ENCODE results near the gene PEMT.

PEMT gene

GRCh38 chr17:17538417-17539391 lies 52.8 kb downstream of the PEMT start:
- H3K27ac ChIP-seq (ENCODE audit: poor library complexity, severe bottlenecking): no peak overlapping the region
- no peaks in the 10 kb centered on the region for H3K9me3 ChIP-seq (ENCODE audit: severe bottlenecking)
- ATAC-seq (ENCODE audit: low read depth) (peak; percentile 51; the same call in 2 of the 3 replicates), DNase-seq (ENCODE audit: low spot score) (no peak)
- no peak overlapping the region for H3K4me3 ChIP-seq (ENCODE audit: severe bottlenecking)
- H3K36me3 ChIP-seq (ENCODE audit: low read depth): no peaks in the 10 kb centered on the region
- TF ChIP-seq CTCF (IDR thresholded peaks at IDR 0.05; ENCODE audit: poor library complexity, severe bottlenecking): no peak
- no peaks in the 10 kb centered on the region for H3K27me3 ChIP-seq (ENCODE audit: insufficient read depth, poor library complexity, severe bottlenecking)
- no peaks in the 10 kb centered on the region for H3K4me1 ChIP-seq (ENCODE audit: insufficient read depth, poor library complexity, severe bottlenecking)

- H3K4me1 ChIP-seq (ENCODE audit: insufficient read depth, poor library complexity, severe bottlenecking): no peaks in the 10 kb centered on the region
- TF ChIP-seq CTCF (IDR thresholded peaks at IDR 0.05; ENCODE audit: poor library complexity, severe bottlenecking): no peak
- H3K27ac ChIP-seq (ENCODE audit: poor library complexity, severe bottlenecking): no peak overlapping the region
- DNase-seq (ENCODE audit: low spot score): no peak
- H3K9me3 ChIP-seq (ENCODE audit: severe bottlenecking): no peaks in the 10 kb centered on the region
- ATAC-seq (ENCODE audit: low read depth): no peak
- H3K27me3 ChIP-seq (ENCODE audit: insufficient read depth, poor library complexity, severe bottlenecking): no peaks in the 10 kb centered on the region
- no peaks in the 10 kb centered on the region for H3K36me3 ChIP-seq (ENCODE audit: low read depth)
- no peak overlapping the region for H3K4me3 ChIP-seq (ENCODE audit: severe bottlenecking)
Observed at GRCh38 chr17:17537311-17538099, 54.0 kb downstream of the PEMT start.

- H3K27ac ChIP-seq (ENCODE audit: poor library complexity, severe bottlenecking): no peak overlapping the region
- no peaks in the 10 kb centered on the region for H3K9me3 ChIP-seq (ENCODE audit: severe bottlenecking)
- no peaks in the 10 kb centered on the region for H3K36me3 ChIP-seq (ENCODE audit: low read depth)
- H3K4me3 ChIP-seq (ENCODE audit: severe bottlenecking): no peak overlapping the region
- TF ChIP-seq CTCF (IDR thresholded peaks at IDR 0.05; ENCODE audit: poor library complexity, severe bottlenecking): no peak
- DNase-seq (ENCODE audit: low spot score) (no peak), ATAC-seq (ENCODE audit: low read depth) (no peak)
- H3K4me1 ChIP-seq (ENCODE audit: insufficient read depth, poor library complexity, severe bottlenecking): no peaks in the 10 kb centered on the region
- no peaks in the 10 kb centered on the region for H3K27me3 ChIP-seq (ENCODE audit: insufficient read depth, poor library complexity, severe bottlenecking)
Observed at GRCh38 chr17:17536702-17537101, 54.8 kb downstream of the PEMT start.

GRCh38 chr17:17535957-17536356 lies 55.6 kb downstream of the PEMT start:
- DNase-seq (ENCODE audit: low spot score) (no peak), ATAC-seq (ENCODE audit: low read depth) (peak; percentile 36; the same call in 1 of the 3 replicates)
- Histone ChIP-seq H3K4me3 (ENCODE audit: severe bottlenecking) (no peak overlapping the region), H3K27ac (ENCODE audit: poor library complexity, severe bottlenecking) (no peak overlapping the region), H3K27me3 (ENCODE audit: insufficient read depth, poor library complexity, severe bottlenecking) (no peaks in the 10 kb centered on the region), H3K36me3 (ENCODE audit: low read depth) (no peaks in the 10 kb centered on the region), H3K4me1 (ENCODE audit: insufficient read depth, poor library complexity, severe bottlenecking) (no peaks in the 10 kb centered on the region), H3K9me3 (ENCODE audit: severe bottlenecking) (no peaks in the 10 kb centered on the region)
- no peak for TF ChIP-seq CTCF (IDR thresholded peaks at IDR 0.05; ENCODE audit: poor library complexity, severe bottlenecking)

Measured in RWPE2 (cell line).